Glomerular visceral epithelial cell (primary cell): Measurements from ENCODE around the gene NNMT.

Source experiments
- DNase-seq: peaks from one replicate; pipeline ENCODE4 v3.0.0-alpha.2; 2016; ENCODE audit errors: extremely low spot score

Gene NNMT

GRCh38 chr11:114295676-114296604 is at the start of gene NNMT:
NNMT (plus strand) TSS chr11:114296399; CDS start chr11:114296557, 158 bp downstream.
- peak; percentile 97 for DNase-seq

GRCh38 chr11:114247070-114247789 is 49.0 kb upstream of the NNMT start:
- DNase-seq, result no peak

GRCh38 chr11:114250180-114250579 is 46.0 kb upstream of the NNMT start:
- no peak for DNase-seq

- DNase-seq, result no peak
Measured at GRCh38 chr11:114250993-114251814, 45.0 kb upstream of the NNMT start.

GRCh38 chr11:114251815-114252337 is 44.3 kb upstream of the NNMT start:
- DNase-seq, result no peak

GRCh38 chr11:114252767-114253166 is 43.4 kb upstream of the NNMT start:
- no peak for DNase-seq

- DNase-seq, result no peak
Measured at GRCh38 chr11:114253771-114254170, 42.4 kb upstream of the NNMT start.

GRCh38 chr11:114254571-114255146 is 41.5 kb upstream of the NNMT start:
- no peak for DNase-seq

- no peak for DNase-seq
Measured at GRCh38 chr11:114255289-114255688, 40.9 kb upstream of the NNMT start.

- no peak for DNase-seq
Measured at GRCh38 chr11:114256176-114256966, 39.8 kb upstream of the NNMT start.

- DNase-seq, result no peak
Measured at GRCh38 chr11:114256967-114257286, 39.3 kb upstream of the NNMT start.

- DNase-seq, result no peak
Measured at GRCh38 chr11:114257621-114258558, 38.3 kb upstream of the NNMT start.

- DNase-seq, result no peak
Measured at GRCh38 chr11:114258696-114259095, 37.5 kb upstream of the NNMT start.

- DNase-seq, result no peak
Measured at GRCh38 chr11:114259124-114259526, 37.1 kb upstream of the NNMT start.

- no peak for DNase-seq
Measured at GRCh38 chr11:114259551-114259983, 36.6 kb upstream of the NNMT start.

GRCh38 chr11:114260077-114260476 is 36.1 kb upstream of the NNMT start:
- no peak for DNase-seq

GRCh38 chr11:114260483-114260882 is 35.7 kb upstream of the NNMT start:
- no peak for DNase-seq

- no peak for DNase-seq
Measured at GRCh38 chr11:114261791-114262190, 34.4 kb upstream of the NNMT start.

GRCh38 chr11:114262681-114263512 is 33.3 kb upstream of the NNMT start:
- DNase-seq, result peak; percentile 42
